Neural cell (in vitro differentiated cells): ENCODE data around the gene EFCC1. TPM values are rescaled to one million over a fixed set of nuclear protein-coding genes. Genes with fewer than 3 reads are reported as not detected.

Experiments used
- H2AFZ ChIP-seq: fragments of 200-600, 300-800 bp; sonication (generic), shearing (Covaris generic); 2 replicates; pipeline ENCODE4 v1.6.0; 2014; ENCODE audit warnings: low read depth, mild to moderate bottlenecking, antibody characterized with exemption, low read length, moderate library complexity
- H3F3A ChIP-seq: fragments of 200-600 bp; shearing (Covaris generic); 2 replicates; pipeline ENCODE4 v1.6.1; 2016; ENCODE audit warnings: mild to moderate bottlenecking, moderate library complexity, mixed read lengths, antibody characterized with exemption, low read length; ENCODE audit not compliant: insufficient read depth, poor library complexity, severe bottlenecking
- H3K27ac ChIP-seq: fragments of 200-600, 300-800 bp; sonication (generic), shearing (Covaris generic); 2 replicates; pipeline ENCODE4 v1.5.1; 2014; ENCODE audit warnings: mild to moderate bottlenecking, low read length, moderate library complexity
- H3K27me3 ChIP-seq: fragments of 300-800, 200-600 bp; sonication (generic), shearing (Covaris generic); 2 replicates; pipeline ENCODE4 v1.6.0; 2014; ENCODE audit warnings: mild to moderate bottlenecking, low read depth, low read length, moderate library complexity; ENCODE audit not compliant: insufficient read depth
- H3K36me3 ChIP-seq: fragments of 300-800, 200-600 bp; sonication (generic), shearing (Covaris generic); 2 replicates; pipeline ENCODE4 v1.5.1; 2014; ENCODE audit warnings: mild to moderate bottlenecking, antibody characterized with exemption, low read length, moderate library complexity; ENCODE audit not compliant: insufficient read depth
- H3K4me2 ChIP-seq: fragments of 300-800, 200-600 bp; sonication (generic), shearing (Covaris generic); 2 replicates; pipeline ENCODE4 v1.6.0; 2014; ENCODE audit warnings: mild to moderate bottlenecking, low read length
- H3K4me3 ChIP-seq: fragments of 300-800, 200-600 bp; sonication (generic), shearing (Covaris generic); 2 replicates; pipeline ENCODE4 v1.5.1; 2014; ENCODE audit warnings: mild to moderate bottlenecking, low read length, moderate library complexity
- H3K79me2 ChIP-seq: fragments of 200-600 bp; shearing (Covaris generic); replicated peaks from 2 replicates; pipeline ENCODE4 v1.6.0; 2014; ENCODE audit warnings: mild to moderate bottlenecking, low read length, moderate library complexity; ENCODE audit not compliant: insufficient read depth
- H3K9ac ChIP-seq: fragments of 300-800, 200-600 bp; sonication (generic), shearing (Covaris generic); 2 replicates; pipeline ENCODE4 v1.6.1; 2016; ENCODE audit warnings: mild to moderate bottlenecking, low read length, mixed read lengths
- H3K9me2 ChIP-seq: fragments of 200-600 bp; shearing (Covaris generic); 2 replicates; pipeline ENCODE4 v1.6.1; 2016; ENCODE audit warnings: mild to moderate bottlenecking, low read length, mixed read lengths; ENCODE audit not compliant: insufficient read depth
- H3K9me3 ChIP-seq: fragments of 200-600, 300-800 bp; sonication (generic), shearing (Covaris generic); 2 replicates; pipeline ENCODE4 v1.6.1; 2016; ENCODE audit warnings: mild to moderate bottlenecking, mixed run types, low read length, moderate library complexity, mixed read lengths
- H4K20me1 ChIP-seq: fragments of 200-600 bp; shearing (Covaris generic); 2 replicates; pipeline ENCODE4 v1.6.1; 2016; ENCODE audit warnings: mild to moderate bottlenecking, mixed run types; ENCODE audit not compliant: insufficient read depth
- CTCF ChIP-seq: fragments of 450-650 bp; IDR thresholded peaks from 2 replicates; pipeline ENCODE4 v1.5.1; 2014; ENCODE audit warnings: antibody characterized with exemption, mild to moderate bottlenecking, moderate library complexity; ENCODE audit not compliant: poor library complexity, severe bottlenecking
- EP300 ChIP-seq: fragments of 450-650 bp; conservative IDR thresholded peaks from 2 replicates; pipeline ENCODE4 v1.6.1; 2014; ENCODE audit warnings: antibody characterized with exemption, mild to moderate bottlenecking, moderate library complexity; ENCODE audit not compliant: poor library complexity, severe bottlenecking
- EZH2 ChIP-seq: fragments of 200-600, 300-800 bp; shearing (Covaris generic), sonication (generic); IDR thresholded peaks from 2 replicates; pipeline ENCODE4 v1.6.1; 2014; ENCODE audit warnings: antibody characterized with exemption, low read length, borderline replicate concordance, mild to moderate bottlenecking; ENCODE audit not compliant: insufficient read depth, poor library complexity, severe bottlenecking
- MXI1 ChIP-seq: fragments of 450-650 bp; conservative IDR thresholded peaks from 2 replicates; pipeline ENCODE4 v1.6.1; 2014; ENCODE audit warnings: antibody characterized with exemption, mild to moderate bottlenecking; ENCODE audit not compliant: poor library complexity, severe bottlenecking
- POLR2AphosphoS5 ChIP-seq: IDR thresholded peaks from 2 replicates; pipeline ENCODE4 v1.6.1; 2012
- RAD21 ChIP-seq: fragments of 450-650 bp; conservative IDR thresholded peaks from 2 replicates; pipeline ENCODE4 v1.6.1; 2014; ENCODE audit warnings: antibody characterized with exemption, mild to moderate bottlenecking, moderate library complexity
- REST ChIP-seq: IDR thresholded peaks from 2 replicates; pipeline ENCODE4 v1.6.1; 2012; ENCODE audit warnings: borderline replicate concordance
- SMC3 ChIP-seq: fragments of 450-650 bp; conservative IDR thresholded peaks from 2 replicates; pipeline ENCODE4 v1.6.1; 2014; ENCODE audit warnings: antibody characterized with exemption, mild to moderate bottlenecking, moderate library complexity; ENCODE audit not compliant: poor library complexity
- TAF1 ChIP-seq: IDR thresholded peaks from 2 replicates; pipeline ENCODE4 v1.6.1; 2012; ENCODE audit warnings: low read depth
- polyA plus RNA-seq: library from polyadenylated mRNA; depleted of rRNA; stranded (reverse); fragments of >200 nt; gene quantifications from 2 replicates; pipeline ENCODE4 v1.2.3, GENCODE V29; 2014

The EFCC1 gene
- polyA plus RNA-seq, 1 donor from 2014 or later, result not detected

DNA sequence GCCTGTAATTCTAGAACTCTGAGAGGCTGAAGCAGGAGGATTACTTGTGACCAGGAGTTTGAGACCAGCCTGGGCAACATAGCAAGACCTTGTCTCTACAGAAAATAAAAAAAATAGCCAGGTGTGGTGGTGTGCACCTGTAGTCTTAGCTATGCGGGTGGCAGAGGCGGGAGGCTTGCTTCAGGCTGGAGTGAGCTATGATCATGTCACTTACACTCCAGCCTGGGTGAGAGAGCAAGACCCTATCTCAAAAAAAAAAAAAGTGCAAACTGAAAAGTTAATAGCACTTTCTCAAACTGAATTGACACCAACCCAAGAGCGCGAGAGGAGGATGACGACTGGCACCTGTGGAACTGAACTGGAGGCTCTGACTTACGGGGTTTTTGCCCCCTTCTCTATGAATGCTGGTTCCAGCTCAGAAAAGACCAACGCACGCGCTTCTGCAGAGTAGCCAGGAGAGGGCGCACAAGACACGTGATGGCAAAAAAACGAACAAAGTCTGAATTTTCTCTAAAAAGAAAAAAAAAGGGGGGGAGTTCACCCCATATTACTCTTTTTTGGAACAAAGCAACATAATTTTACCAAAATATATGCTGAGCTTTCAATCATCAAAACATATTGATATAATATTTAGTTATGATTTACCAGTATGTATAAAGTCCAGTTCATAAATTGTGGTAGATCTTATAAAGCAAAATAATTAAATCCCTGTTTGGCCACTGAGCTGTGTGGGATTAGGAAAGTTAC, 30.9 kb upstream of the EFCC1 start:
- Histone ChIP-seq H4K20me1 (no peaks in the 10 kb centered on the region), H3K27ac (no peak overlapping the region), H3K9ac (no peak overlapping the region), H3K4me2 (no peak overlapping the region), H3F3A (no peaks in the 10 kb centered on the region), H3K9me2 (no peaks in the 10 kb centered on the region), H3K79me2 (no peaks in the 10 kb centered on the region), H3K27me3 (no peaks in the 10 kb centered on the region), H3K4me3 (no peak overlapping the region), H3K36me3 (no peaks in the 10 kb centered on the region), H2AFZ (no peak overlapping the region), H3K9me3 (no peaks in the 10 kb centered on the region)
- no peak for TF ChIP-seq EP300
- TF ChIP-seq TAF1, result no peak
- peak; percentile 92 for TF ChIP-seq SMC3
- TF ChIP-seq RAD21, result peak; percentile 91
- TF ChIP-seq CTCF, result peak; percentile 90

- Histone ChIP-seq H3K4me2 (no peak overlapping the region), H4K20me1 (no peaks in the 10 kb centered on the region), H3K9me3 (no peaks in the 10 kb centered on the region), H3K27me3 (no peaks in the 10 kb centered on the region), H3K9me2 (no peaks in the 10 kb centered on the region), H3K79me2 (no peaks in the 10 kb centered on the region), H3K36me3 (no peaks in the 10 kb centered on the region), H3F3A (no peaks in the 10 kb centered on the region), H2AFZ (no peak overlapping the region), H3K4me3 (no peak overlapping the region), H3K27ac (no peak overlapping the region), H3K9ac (no peak overlapping the region)
- TF ChIP-seq POLR2AphosphoS5, result no peak
- no peak for TF ChIP-seq REST
- TF ChIP-seq RAD21, result no peak
- TF ChIP-seq MXI1, result no peak
- TF ChIP-seq EP300, result no peak
- no peak for TF ChIP-seq CTCF
- TF ChIP-seq SMC3, result no peak
- TF ChIP-seq EZH2, result no peak
- no peak for TF ChIP-seq TAF1
Measured at GRCh38 chr3:128970740-128971047, 30.4 kb upstream of the EFCC1 start.
